ENCODE measurements around the gene DCAF5. TPM values are rescaled to one million over a fixed set of nuclear protein-coding genes. Genes with fewer than 3 reads are reported as not detected.

The DCAF5 gene
- total and polyA plus RNA-seq, 2 of the 13 experiments (the other 11 are each of a cell fraction or from before 2014, with no cell fraction given), result 13.4 to 31.6 TPM

GRCh38 chr14:69153873-69154270 lies 953 bp upstream of the DCAF5 start (continued):
- peak; percentile 26; the same call in 1 of the 2 replicates for TF ChIP-seq ZNF710 (CRISPR knock-in tag; IDR thresholded peaks at IDR 0.05; ENCODE audit: borderline replicate concordance)
- no peak for TF ChIP-seq ZMAT5 (CRISPR knock-in tag; IDR thresholded peaks at IDR 0.05; ENCODE audit: borderline replicate concordance, low read depth)
- TF ChIP-seq ZFP37 (CRISPR knock-in tag; IDR thresholded peaks at IDR 0.05; ENCODE audit: borderline replicate concordance), result no peak
- TF ChIP-seq ZNF329 (CRISPR knock-in tag; IDR thresholded peaks at IDR 0.05; ENCODE audit: low read depth), result no peak
- no peak for TF ChIP-seq ZNF121 (CRISPR knock-in tag; IDR thresholded peaks at IDR 0.05)
- TF ChIP-seq RBM39 (IDR thresholded peaks at IDR 0.05; ENCODE audit: low read depth, low read length, poor library complexity, severe bottlenecking), result no peak
- no peak for TF ChIP-seq KDM4B (CRISPR knock-in tag; IDR thresholded peaks at IDR 0.05)
- no peak for TF ChIP-seq PREB (CRISPR knock-in tag; IDR thresholded peaks at IDR 0.05)
- TF ChIP-seq FOXK1 (CRISPR knock-in tag; IDR thresholded peaks at IDR 0.05; ENCODE audit: borderline replicate concordance, low read depth), result 0 out of 2 replicates have a peak, but pooled peaks have one; percentile 11
- TF ChIP-seq TEF (CRISPR knock-in tag; IDR thresholded peaks at IDR 0.05), result no peak
- no peak for TF ChIP-seq ZSCAN25 (CRISPR knock-in tag; IDR thresholded peaks at IDR 0.05)
- 0 out of 2 replicates have a peak, but pooled peaks have one; percentile 0 for TF ChIP-seq ELF1 (CRISPR knock-in tag; IDR thresholded peaks at IDR 0.05)
- TF ChIP-seq ZNF263 (CRISPR knock-in tag; IDR thresholded peaks at IDR 0.05), result peak; percentile 88
- TF ChIP-seq ERF (CRISPR knock-in tag; IDR thresholded peaks at IDR 0.05), result no peak
- TF ChIP-seq SOX5 (CRISPR knock-in tag; IDR thresholded peaks at IDR 0.05; ENCODE audit: borderline replicate concordance), result 0 out of 2 replicates have a peak, but pooled peaks have one; percentile 1
- TF ChIP-seq ZSCAN29 (CRISPR knock-in tag; conservative IDR thresholded peaks at IDR 0.05), result no peak
- TF ChIP-seq ZNF317 (CRISPR knock-in tag; IDR thresholded peaks at IDR 0.05), result 0 out of 2 replicates have a peak, but pooled peaks have one; percentile 39
- no peak for TF ChIP-seq ZNF672 (CRISPR knock-in tag; IDR thresholded peaks at IDR 0.05)
- no peak; the same call in 1 of the 2 replicates for TF ChIP-seq ZMAT3 (CRISPR knock-in tag; conservative IDR thresholded peaks at IDR 0.05)

All from HepG2 (cell line).